ENCODE data around the gene BLTP3B. TPM values are rescaled to one million over a fixed set of nuclear protein-coding genes. Genes with fewer than 3 reads are reported as not detected.

The BLTP3B gene
- total RNA-seq, 2 donors from 2014 or later = 4.0 to 8.6 TPM

DNA sequence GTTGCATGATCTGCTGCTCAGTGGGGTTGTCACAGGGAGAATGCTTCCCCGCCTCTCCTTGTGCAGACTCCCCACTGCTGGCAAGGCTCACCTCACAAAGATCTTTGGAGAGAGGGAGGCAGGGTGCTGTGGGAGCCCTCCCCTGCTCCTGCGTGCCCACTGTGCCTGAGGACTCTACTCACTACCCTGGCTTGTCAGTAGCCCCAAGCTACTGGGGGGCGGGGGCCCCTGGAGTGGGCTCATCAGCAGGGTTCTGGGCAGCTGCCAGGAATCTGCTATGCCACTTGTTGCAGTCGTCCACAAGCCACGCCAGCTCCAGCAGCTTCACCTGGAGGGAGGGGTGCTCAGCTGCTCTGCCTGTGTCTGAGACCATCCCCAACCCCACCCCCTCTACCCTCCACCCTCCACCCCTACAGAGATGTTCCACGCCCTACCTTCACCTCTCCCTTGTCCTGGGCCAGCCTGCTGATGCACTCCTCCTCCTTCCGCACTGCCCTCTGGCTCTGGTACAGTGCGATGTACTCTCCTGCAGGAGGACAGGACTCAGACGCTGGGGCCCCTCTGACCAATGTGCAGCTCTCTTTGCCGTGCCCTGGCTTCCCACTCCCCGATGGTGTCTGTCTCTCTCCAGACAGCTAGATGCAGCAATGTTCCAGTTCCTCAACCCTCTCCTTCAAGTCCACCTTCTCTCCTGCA is 14.2 kb upstream of the BLTP3B start:
- TF ChIP-seq POLR2A (IDR thresholded peaks at IDR 0.05) (no peak), CTCF (IDR thresholded peaks at IDR 0.05) (no peak)
- ATAC-seq (no peak), DNase-seq (no peak)
- H3K36me3 ChIP-seq (replicated peaks in 1 of 2; ENCODE audit: insufficient read depth in 1 of 2, low read depth in 2 of 2) = no peaks in the 10 kb centered on the region
- no peak overlapping the region for H3K4me3 ChIP-seq
- no peaks in the 10 kb centered on the region for H3K27me3 ChIP-seq
- H3K27ac ChIP-seq = no peak overlapping the region
- WGBS, 2 donors = 88 to 90% methylated on average over 11 of the region's 11 CpGs
- peaks cover 0 to 5% (median 0%) of the 10 kb centered on the region in 3 donors for H3K9me3 ChIP-seq
- intact Hi-C loops (cut with DNase I) = no loop called here
- H3K4me1 ChIP-seq = no peaks in the 10 kb centered on the region

GRCh38 chr12:100154474-100155247 is 12.0 kb upstream of the BLTP3B start:
- H3K27ac ChIP-seq = no peak overlapping the region
- no peaks in the 10 kb centered on the region for H3K36me3 ChIP-seq (replicated peaks in 1 of 2; ENCODE audit: insufficient read depth in 1 of 2, low read depth in 2 of 2)
- TF ChIP-seq POLR2A (IDR thresholded peaks at IDR 0.05) (no peak), CTCF (IDR thresholded peaks at IDR 0.05) (peak; percentile 37 to 70 (median 57))
- H3K27me3 ChIP-seq = no peaks in the 10 kb centered on the region
- 66 to 72% methylated on average over 15 of the region's 15 CpGs for WGBS, 2 donors
- ATAC-seq (peak; percentile 53), DNase-seq (peak; percentile 56 to 78 (median 70))
- intact Hi-C loops (cut with DNase I) = no loop called here
- no peak overlapping the region for H3K4me3 ChIP-seq
- peaks cover 0 to 5% (median 0%) of the 10 kb centered on the region in 3 donors for H3K9me3 ChIP-seq
- no peaks in the 10 kb centered on the region for H3K4me1 ChIP-seq

- Histone ChIP-seq H3K36me3 (replicated peaks in 1 of 2; ENCODE audit: insufficient read depth in 1 of 2, low read depth in 2 of 2) (no peaks in the 10 kb centered on the region), H3K4me1 (no peaks in the 10 kb centered on the region), H3K4me3 (no peak overlapping the region), H3K27ac (no peak overlapping the region), H3K9me3 (no peaks in the 10 kb centered on the region), H3K27me3 (no peaks in the 10 kb centered on the region)
- no peak for ATAC-seq
- WGBS, 2 donors = 86 to 87% methylated on average over 4 to 10 of the region's 10 CpGs
- no peak for DNase-seq
- intact Hi-C loops (cut with DNase I) = no loop called here
- TF ChIP-seq POLR2A (IDR thresholded peaks at IDR 0.05) (no peak), CTCF (IDR thresholded peaks at IDR 0.05) (no peak)
Measured at GRCh38 chr12:100153131-100153530, 10.5 kb upstream of the BLTP3B start.

DNA sequence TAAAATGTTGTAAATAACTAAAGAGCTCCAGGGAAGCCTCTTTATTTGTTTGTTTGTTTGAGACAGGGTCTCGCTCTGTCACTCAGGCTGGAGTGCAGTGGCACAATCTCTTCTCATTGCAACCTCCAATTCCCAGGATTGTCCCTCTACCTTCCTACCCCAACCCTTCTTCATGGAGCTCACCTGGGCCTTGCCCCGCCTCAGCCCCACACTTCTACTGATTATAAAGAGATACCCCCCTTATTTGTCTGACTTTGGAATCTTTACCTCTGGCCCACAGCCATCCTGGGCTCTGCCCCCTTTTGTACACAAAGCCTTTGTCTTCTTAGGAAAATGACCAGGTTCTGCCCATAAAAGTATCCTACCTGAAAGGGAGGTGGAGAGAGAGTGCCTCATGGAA is 9.1 kb upstream of the BLTP3B start:
- no peaks in the 10 kb centered on the region for H3K27me3 ChIP-seq
- ATAC-seq (no peak), DNase-seq (no peak)
- WGBS, 2 donors = 90 to 95% methylated on average over 2 of the region's 2 CpGs
- TF ChIP-seq CTCF (IDR thresholded peaks at IDR 0.05) (no peak), POLR2A (IDR thresholded peaks at IDR 0.05) (no peak)
- no peaks in the 10 kb centered on the region for H3K9me3 ChIP-seq
- intact Hi-C loops (cut with DNase I) = no loop called here
- no peaks in the 10 kb centered on the region for H3K4me1 ChIP-seq
- H3K4me3 ChIP-seq = no peak overlapping the region
- no peaks in the 10 kb centered on the region for H3K36me3 ChIP-seq (replicated peaks in 1 of 2; ENCODE audit: insufficient read depth in 1 of 2, low read depth in 2 of 2)
- no peak overlapping the region for H3K27ac ChIP-seq

Measured in body of pancreas (tissue), 4 donors.